Spleen (tissue), 7 donors: ENCODE data around the gene EYA2.

ENCODE experiments used
- POLR2A ChIP-seq, 3 donors: fragments of 450-650 bp; IDR thresholded peaks; one replicate each; pipeline ENCODE4 v1.5.1; 2017; ENCODE audit warnings: antibody characterized with exemption in 3 of 3, mild to moderate bottlenecking in 1 of 3
- TF ChIP-seq, protein P1 (sequence below), 11 experiments: fragments of 200-600 bp in 7 of 11; fragments of 450-650 bp in 4 of 11; sonication (generic) in 4 of 11; IDR thresholded peaks in 8 of 11; conservative IDR thresholded peaks in 3 of 11; 1 replicate in 7 of 11; 2 replicates in 4 of 11; pipeline versions ENCODE4 v1.4.0 to v1.8.0; 2016 to 2021; ENCODE audit warnings: antibody characterized with exemption in 11 of 11, inconsistent platforms in 4 of 11, mild to moderate bottlenecking in 1 of 11
- donor health status: DM: no; HTN: no; CAD: no; lungs with moderate emphysema.
- donor health status: DM: no; HTN: no; CAD: no.
- donor health status: DM: no; HTN: no; CAD: no.

GRCh38 chr20:46883892-46884291 lies 10.8 kb upstream of the EYA2 start:
- no peak for TF ChIP-seq POLR2A (IDR thresholded peaks at IDR 0.05)
- TF ChIP-seq, protein P1, sequence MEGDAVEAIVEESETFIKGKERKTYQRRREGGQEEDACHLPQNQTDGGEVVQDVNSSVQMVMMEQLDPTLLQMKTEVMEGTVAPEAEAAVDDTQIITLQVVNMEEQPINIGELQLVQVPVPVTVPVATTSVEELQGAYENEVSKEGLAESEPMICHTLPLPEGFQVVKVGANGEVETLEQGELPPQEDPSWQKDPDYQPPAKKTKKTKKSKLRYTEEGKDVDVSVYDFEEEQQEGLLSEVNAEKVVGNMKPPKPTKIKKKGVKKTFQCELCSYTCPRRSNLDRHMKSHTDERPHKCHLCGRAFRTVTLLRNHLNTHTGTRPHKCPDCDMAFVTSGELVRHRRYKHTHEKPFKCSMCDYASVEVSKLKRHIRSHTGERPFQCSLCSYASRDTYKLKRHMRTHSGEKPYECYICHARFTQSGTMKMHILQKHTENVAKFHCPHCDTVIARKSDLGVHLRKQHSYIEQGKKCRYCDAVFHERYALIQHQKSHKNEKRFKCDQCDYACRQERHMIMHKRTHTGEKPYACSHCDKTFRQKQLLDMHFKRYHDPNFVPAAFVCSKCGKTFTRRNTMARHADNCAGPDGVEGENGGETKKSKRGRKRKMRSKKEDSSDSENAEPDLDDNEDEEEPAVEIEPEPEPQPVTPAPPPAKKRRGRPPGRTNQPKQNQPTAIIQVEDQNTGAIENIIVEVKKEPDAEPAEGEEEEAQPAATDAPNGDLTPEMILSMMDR (IDR thresholded peaks at IDR 0.05 in 8 of 11, conservative IDR thresholded peaks at IDR 0.05 in 3 of 11) = no peak
